HG03025 (cell line): ENCODE measurements around the gene SFT2D3.

ENCODE experiments used
- ATAC-seq: cut with Tn5 transposase; IDR thresholded peaks from one replicate; pipeline ENCODE4 v1.9.1; 2021; ENCODE audit warnings: mild to moderate bottlenecking, moderate library complexity; ENCODE audit not compliant: unreplicated experiment, low FRiP score

The SFT2D3 gene

GRCh38 chr2:127705391-127706065 lies 4.2 kb downstream of the SFT2D3 start:
- no peak for ATAC-seq

GRCh38 chr2:127706215-127706990 lies 5.1 kb downstream of the SFT2D3 start:
- no peak for ATAC-seq

GRCh38 chr2:127707890-127708648 lies 6.8 kb downstream of the SFT2D3 start:
- ATAC-seq: no peak

DNA sequence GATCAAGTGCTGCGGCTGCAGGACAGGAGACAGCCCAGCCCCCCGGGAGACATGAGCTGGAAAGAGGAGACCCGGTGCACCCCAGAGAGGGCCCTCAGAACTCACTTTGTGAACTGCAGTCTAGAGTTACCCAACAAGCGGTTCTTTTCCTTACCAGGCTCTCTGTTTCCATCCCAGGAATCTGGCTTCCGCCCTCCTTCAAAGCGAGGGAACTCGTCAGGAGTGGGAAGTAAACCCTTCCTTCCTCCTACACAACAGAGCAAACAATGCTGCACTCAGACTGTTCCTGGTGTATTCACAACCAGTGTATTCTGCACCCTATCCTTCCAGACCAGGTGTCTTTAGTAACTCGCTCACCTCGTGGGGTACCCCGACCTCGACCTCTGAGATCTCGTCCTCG lies 8.0 kb downstream of the SFT2D3 start:
- no peak for ATAC-seq

DNA sequence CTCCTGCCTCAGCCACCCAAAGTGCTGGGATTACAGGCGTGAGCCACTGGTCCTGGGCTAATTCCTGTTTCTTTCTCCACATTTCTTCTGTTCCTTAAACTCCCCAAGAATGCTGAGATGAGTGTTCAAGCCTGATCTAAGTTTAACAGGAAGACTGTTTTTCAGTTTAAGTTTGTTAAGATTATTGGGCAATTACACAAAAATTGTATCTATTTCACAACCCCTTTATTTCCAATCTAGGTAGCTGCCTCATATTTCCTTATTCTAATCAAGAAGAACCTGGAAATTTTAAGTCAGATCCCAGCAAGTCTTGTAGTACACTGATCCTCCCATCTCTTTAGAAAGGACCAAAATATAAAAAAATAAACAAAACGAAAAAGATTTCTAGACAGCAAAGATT lies 11.7 kb downstream of the SFT2D3 start:
- ATAC-seq: no peak

DNA sequence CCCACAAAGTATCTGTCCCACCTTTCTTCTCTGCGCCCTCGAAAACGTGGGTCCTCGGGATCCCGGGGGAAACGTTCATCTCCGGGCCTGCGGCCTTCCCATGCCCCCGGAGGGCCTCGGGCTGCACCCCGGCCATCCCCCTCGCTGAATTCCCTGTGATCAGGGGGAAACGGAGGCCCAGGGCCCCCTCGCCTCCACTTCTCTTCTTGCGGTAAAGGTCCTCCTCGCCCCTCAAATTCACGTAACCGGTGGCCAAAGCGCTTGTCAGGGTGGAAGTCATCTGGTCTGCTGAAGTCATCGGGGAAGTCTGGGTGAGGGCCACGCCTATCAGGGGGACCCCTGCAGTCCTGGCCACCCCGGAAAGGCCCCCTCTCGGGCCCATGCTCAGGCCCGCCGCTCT lies 12.3 kb downstream of the SFT2D3 start:
- no peak for ATAC-seq

DNA sequence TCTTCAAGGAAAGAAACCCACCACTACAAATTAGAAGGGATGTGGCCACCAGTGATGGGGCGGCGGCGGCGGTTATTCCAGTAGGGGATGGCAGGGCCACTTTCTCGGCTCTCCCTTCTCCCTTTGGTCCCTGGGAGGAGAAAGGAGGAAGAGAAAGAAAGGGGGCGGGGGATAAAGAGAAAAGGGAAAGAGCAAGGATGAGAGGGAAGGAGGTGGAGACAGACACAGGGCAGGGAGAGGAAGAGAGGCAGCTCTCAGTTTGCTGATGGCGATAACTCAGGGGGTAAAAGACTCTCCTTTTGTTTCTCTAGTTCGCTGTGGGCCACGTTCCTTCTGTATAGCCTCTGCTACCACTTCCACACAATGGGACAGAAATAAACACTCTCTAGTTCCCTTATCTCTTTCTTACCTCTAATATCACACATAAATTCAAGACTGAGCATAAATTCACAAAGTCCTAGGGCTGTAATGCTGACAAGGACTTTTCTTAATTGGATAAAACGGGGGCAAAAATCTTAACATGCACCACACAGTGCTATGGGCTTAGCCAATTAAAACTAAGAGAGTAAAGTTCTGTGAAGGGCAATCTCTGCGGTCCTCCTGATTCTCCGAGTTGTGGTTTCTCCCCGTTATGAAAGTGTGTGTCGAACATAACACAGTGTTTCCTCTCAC lies 14.6 kb downstream of the SFT2D3 start:
- no peak for ATAC-seq

GRCh38 chr2:127718271-127718670 lies 17.0 kb downstream of the SFT2D3 start:
- no peak for ATAC-seq

DNA sequence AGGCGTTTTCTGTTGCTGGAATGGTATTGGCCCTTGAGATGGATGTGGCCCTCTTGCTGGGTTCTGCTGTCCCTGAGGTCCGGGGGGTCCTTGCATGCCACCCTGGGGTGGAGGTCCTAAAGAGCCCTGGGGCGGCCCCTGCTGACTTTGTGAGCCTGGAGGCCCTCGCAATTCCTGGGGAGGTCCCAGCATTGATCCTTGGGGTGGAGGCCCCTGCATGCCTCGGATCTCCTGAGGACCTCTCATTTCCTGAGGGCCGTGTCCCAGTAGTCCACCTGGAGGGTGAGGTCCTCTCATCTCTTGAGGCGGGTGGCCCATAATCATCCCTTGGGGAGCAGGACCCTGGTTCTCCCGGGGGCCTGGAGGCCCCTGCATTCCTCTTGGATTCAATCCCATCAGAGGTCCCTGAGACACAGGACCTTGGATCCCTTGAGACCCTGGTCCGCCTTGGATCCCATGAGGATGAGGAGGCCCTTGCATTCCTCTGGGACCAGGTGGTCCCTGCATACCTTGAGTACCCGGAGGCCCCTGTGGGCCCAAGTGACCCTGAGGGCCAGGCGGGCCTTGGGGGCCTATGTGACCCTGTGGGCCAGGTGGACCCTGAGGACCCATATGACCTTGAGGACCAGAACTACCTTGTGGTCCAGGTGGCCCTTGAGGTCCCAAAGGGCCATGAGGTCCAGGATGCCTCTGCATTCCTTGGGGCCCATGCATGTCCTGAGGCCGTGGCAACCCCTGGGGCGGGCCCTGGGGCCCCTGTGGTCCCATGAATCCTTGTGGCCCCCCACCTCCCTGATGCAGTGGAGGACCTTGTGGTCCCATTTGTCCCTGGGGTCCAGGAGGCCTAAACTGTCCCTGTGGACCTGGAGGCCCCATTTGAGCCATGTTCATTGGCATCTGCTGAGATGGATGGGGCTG lies 18.3 kb downstream of the SFT2D3 start:
- ATAC-seq: no peak

GRCh38 chr2:127721311-127721977 lies 20.1 kb downstream of the SFT2D3 start:
- no peak for ATAC-seq

DNA sequence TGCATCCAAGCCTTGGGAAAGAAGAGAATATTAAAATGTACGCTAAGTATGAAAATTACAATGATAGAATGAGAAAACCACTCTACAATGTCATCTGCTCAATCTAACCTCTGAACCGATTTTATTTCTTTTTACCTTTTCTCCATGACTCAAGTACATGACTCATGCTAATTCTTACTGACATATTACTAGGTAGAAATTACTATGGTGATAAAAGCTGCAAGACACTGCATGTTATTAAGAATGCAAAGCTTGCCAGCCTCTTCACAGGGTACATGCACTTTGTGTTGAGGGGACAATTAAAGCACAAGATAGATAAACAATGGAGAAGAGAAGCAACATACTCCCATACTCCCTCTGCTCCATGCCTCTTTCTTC lies 20.7 kb downstream of the SFT2D3 start:
- no peak for ATAC-seq

GRCh38 chr2:127722807-127723206 lies 21.5 kb downstream of the SFT2D3 start:
- ATAC-seq: no peak

DNA sequence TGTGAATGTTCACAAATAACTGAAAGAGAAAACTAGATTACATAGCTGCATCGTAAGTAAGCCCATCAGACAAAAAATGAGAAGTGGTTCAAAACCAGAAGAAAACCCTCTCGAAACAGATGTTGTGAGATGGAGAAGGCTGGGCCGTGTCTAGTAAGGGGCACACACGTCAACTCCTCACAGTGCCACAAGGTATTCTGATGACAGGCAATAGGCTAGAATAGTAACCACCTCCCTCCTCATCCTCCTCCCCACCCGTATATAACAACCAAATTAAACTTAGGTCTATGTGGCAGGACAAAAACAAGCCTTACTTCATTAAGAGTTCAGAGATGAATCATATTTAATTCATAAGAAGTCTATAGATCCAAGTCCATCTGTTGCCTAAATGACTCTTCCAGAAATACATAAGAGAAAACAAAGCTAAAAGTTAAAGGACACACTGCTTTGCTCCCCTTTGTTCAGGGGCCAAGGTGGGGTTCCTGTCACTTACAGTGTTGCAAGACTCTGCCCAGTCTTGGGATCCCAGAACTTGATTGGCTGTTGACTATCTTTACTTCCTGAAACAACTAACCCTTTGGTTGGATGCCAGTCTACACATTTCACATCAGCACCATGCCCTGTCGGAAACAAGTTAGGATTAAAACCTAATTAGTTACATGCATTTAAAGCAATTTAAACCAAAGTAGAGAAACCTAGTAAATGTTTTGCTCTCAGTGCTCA lies 25.0 kb downstream of the SFT2D3 start:
- ATAC-seq: no peak

GRCh38 chr2:127733113-127733815 lies 32.0 kb downstream of the SFT2D3 start:
- no peak for ATAC-seq

- ATAC-seq: no peak
These were observed 32.7 kb downstream of the SFT2D3 start for GRCh38 chr2:127733816-127734537.

GRCh38 chr2:127735044-127735443 lies 33.7 kb downstream of the SFT2D3 start:
- no peak for ATAC-seq
